Vagina (tissue), 2 donors: ENCODE measurements around the gene F2. TPM values are rescaled to one million over a fixed set of nuclear protein-coding genes. Genes with fewer than 3 reads are reported as not detected.
"Not testable (repeated sequence)": the region's sequence is repeated elsewhere in the genome, so short reads cannot be mapped to it uniquely, and the experiment has no call there.

Experiments used
- DNase-seq, 2 donors: peaks; one replicate each; pipeline ENCODE4 v3.0.0-alpha.2; 2017; ENCODE audit errors: extremely low spot score in 2 of 2
- H3K27ac ChIP-seq: fragments of 200-600 bp; sonication (generic); one replicate; pipeline ENCODE4 v1.5.1; 2019
- H3K27me3 ChIP-seq: fragments of 200-600 bp; sonication (generic); one replicate; pipeline ENCODE4 v1.5.1; 2019
- H3K36me3 ChIP-seq, 2 donors: fragments of 200-600 bp; sonication (generic); one replicate each; pipeline ENCODE4 v1.5.1; 2017 to 2019
- H3K4me1 ChIP-seq: fragments of 200-600 bp; sonication (generic); one replicate; pipeline ENCODE4 v1.5.1; 2019
- H3K4me3 ChIP-seq, 2 donors: fragments of 200-600 bp; sonication (generic); 1 replicate in 1 of 2; 2 replicates in 1 of 2; pipeline ENCODE4 v1.5.1; 2016 to 2019
- H3K9me3 ChIP-seq: fragments of 200-600 bp; sonication (generic); one replicate; pipeline ENCODE4 v1.5.1; 2019
- CTCF ChIP-seq, 3 experiments: fragments of 450-650 bp in 2 of 3; fragments of 200-600 bp in 1 of 3; sonication (generic) in 1 of 3; IDR thresholded peaks; one replicate each; pipeline ENCODE4 v1.5.1; 2017 to 2019; ENCODE audit warnings: antibody characterized with exemption in 3 of 3, mild to moderate bottlenecking in 2 of 3, moderate library complexity in 2 of 3
- POLR2A ChIP-seq, 2 donors: fragments of 450-650 bp; IDR thresholded peaks; one replicate each; pipeline ENCODE4 v1.6.1; 2017; ENCODE audit warnings: antibody characterized with exemption in 2 of 2, mild to moderate bottlenecking in 2 of 2, moderate library complexity in 2 of 2
- POLR2AphosphoS5 ChIP-seq, 2 donors: sonication (generic); formaldehyde crosslinking; IDR thresholded peaks; one replicate each; pipeline ENCODE4 v1.9.0; 2017; ENCODE audit warnings: antibody characterized with exemption in 2 of 2, mild to moderate bottlenecking in 2 of 2, low read depth in 1 of 2; ENCODE audit not compliant: insufficient read depth in 1 of 2
- intact Hi-C: fragments of 100-400 bp; cut with DNase I; formaldehyde crosslinking; loops from one replicate; pipeline ENCODE4 v1.15.1; 2023
- total RNA-seq: library from RNA; depleted of rRNA; stranded (reverse); fragments of >200 nt; gene quantifications from one replicate; pipeline ENCODE4 v1.2.3, GENCODE V29; 2016

F2 gene
- total RNA-seq, 1 donor from 2014 or later, result not detected

GRCh38 chr11:46706886-46707285, 12.1 kb upstream of the F2 start:
- DNase-seq, result no peak
- intact Hi-C loops, result loop anchor here (5.0 kb wide), 1 partner anchor 90 kb away; the partner anchor contains the start of genes ATG13 and HARBI1
- Histone ChIP-seq H3K4me3 (no peak overlapping the region), H3K27me3 (no peaks in the 10 kb centered on the region), H3K36me3 (peaks cover 0 to 38% of the 10 kb centered on the region in 2 donors), H3K4me1 (peaks cover 18% of the 10 kb centered on the region), H3K27ac (no peak overlapping the region), H3K9me3 (no peaks in the 10 kb centered on the region)
- no peak for TF ChIP-seq POLR2AphosphoS5 (IDR thresholded peaks at IDR 0.05; ENCODE audit: insufficient read depth in 1 of 2, low read depth in 1 of 2)

GRCh38 chr11:46709351-46709750, 9.7 kb upstream of the F2 start:
- H3K4me1 ChIP-seq, H3K27me3 ChIP-seq, DNase-seq, H3K4me3 ChIP-seq, H3K9me3 ChIP-seq, H3K27ac ChIP-seq: not testable (repeated sequence)
- intact Hi-C loops, result loop anchor here (5.0 kb wide), 1 partner anchor 92 kb away; the partner anchor contains the start of genes ATG13 and HARBI1
- peaks cover 0 to 30% of the 10 kb centered on the region in 2 donors for H3K36me3 ChIP-seq

GRCh38 chr11:46710821-46711269, 8.2 kb upstream of the F2 start:
- H3K4me3 ChIP-seq, result no peak overlapping the region
- no peak for DNase-seq
- H3K4me1 ChIP-seq, result peaks cover 7% of the 10 kb centered on the region
- H3K27ac ChIP-seq, result peak overlapping the region; percentile 85
- no peaks in the 10 kb centered on the region for H3K9me3 ChIP-seq
- peaks cover 0 to 15% of the 10 kb centered on the region in 2 donors for H3K36me3 ChIP-seq
- TF ChIP-seq POLR2A (IDR thresholded peaks at IDR 0.05) (no peak), CTCF (IDR thresholded peaks at IDR 0.05) (no peak), POLR2AphosphoS5 (IDR thresholded peaks at IDR 0.05; ENCODE audit: insufficient read depth in 1 of 2, low read depth in 1 of 2) (peak; percentile 69 to 73)
- intact Hi-C loops, result no loop called here
- no peaks in the 10 kb centered on the region for H3K27me3 ChIP-seq

GRCh38 chr11:46711303-46711702, 7.7 kb upstream of the F2 start:
- peaks cover 7% of the 10 kb centered on the region for H3K4me1 ChIP-seq
- H3K27ac ChIP-seq, result peak overlapping the region; percentile 85
- intact Hi-C loops, result no loop called here
- no peaks in the 10 kb centered on the region for H3K9me3 ChIP-seq
- DNase-seq, result no peak
- no peak overlapping the region for H3K4me3 ChIP-seq
- TF ChIP-seq POLR2A (IDR thresholded peaks at IDR 0.05) (no peak), CTCF (IDR thresholded peaks at IDR 0.05) (no peak), POLR2AphosphoS5 (IDR thresholded peaks at IDR 0.05; ENCODE audit: insufficient read depth in 1 of 2, low read depth in 1 of 2) (peak in 1 of 2 donors; percentile 5)
- peaks cover 0 to 11% of the 10 kb centered on the region in 2 donors for H3K36me3 ChIP-seq
- no peaks in the 10 kb centered on the region for H3K27me3 ChIP-seq

GRCh38 chr11:46712874-46713576, 6.0 kb upstream of the F2 start:
- TF ChIP-seq CTCF (IDR thresholded peaks at IDR 0.05) (no peak), POLR2AphosphoS5 (IDR thresholded peaks at IDR 0.05; ENCODE audit: insufficient read depth in 1 of 2, low read depth in 1 of 2) (no peak), POLR2A (IDR thresholded peaks at IDR 0.05) (no peak)
- Histone ChIP-seq H3K4me3 (no peak overlapping the region), H3K36me3 (no peaks in the 10 kb centered on the region), H3K27ac (peak overlapping the region; percentile 85), H3K4me1 (peaks cover 7% of the 10 kb centered on the region), H3K27me3 (no peaks in the 10 kb centered on the region), H3K9me3 (no peaks in the 10 kb centered on the region)
- intact Hi-C loops, result no loop called here
- DNase-seq, result no peak

DNA sequence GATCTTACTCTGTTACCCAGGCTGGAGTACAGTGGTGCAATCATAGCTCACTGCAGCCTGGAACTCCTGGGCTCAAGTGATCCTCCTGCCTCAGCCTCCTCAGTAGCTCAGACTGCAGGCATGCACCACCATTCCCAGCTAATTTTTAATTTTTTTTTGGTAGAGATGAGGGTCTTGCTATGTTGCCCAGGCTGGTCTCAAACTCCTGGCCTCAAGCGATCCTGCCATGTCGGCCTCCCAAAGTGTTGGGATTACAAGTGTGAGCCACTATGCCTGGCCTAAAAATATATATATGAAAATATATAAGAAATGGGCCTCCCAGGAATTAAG, 1.2 kb upstream of the F2 start:
- intact Hi-C loops, H3K4me1 ChIP-seq, H3K27me3 ChIP-seq, H3K27ac ChIP-seq, H3K9me3 ChIP-seq, DNase-seq, H3K36me3 ChIP-seq, H3K4me3 ChIP-seq: not testable (repeated sequence)
